HepG2 (cell line): ENCODE data around the gene PLXND1. TPM values are rescaled to one million over a fixed set of nuclear protein-coding genes. Genes with fewer than 3 reads are reported as not detected.
A peak's percentile ranks its signal among the peaks of the same experiment; 100 is the strongest.
"Not testable (repeated sequence)": the region's sequence is repeated elsewhere in the genome, so short reads cannot be mapped to it uniquely, and the experiment has no call there.

Source experiments
- ATAC-seq: fragments of 200-7000 bp; cut with Tn5 transposase; 3 replicates; pipeline ENCODE4 v1.9.1; 2020; ENCODE audit warnings: mild to moderate bottlenecking, moderate library complexity
- BruUV-seq: library from RNA; stranded (reverse); fragments of 400-500 nt; replicated peaks from 2 replicates; lab custom pipeline; 2021; lab: Mats Ljungman, UMichigan
- CTCF ChIA-PET: fragments of 300-600 bp; formaldehyde crosslinking; extraction: SDS; loops from one replicate; lab custom pipeline; 2021; ENCODE audit warnings: low total read pairs, inconsistent platforms, low intra/inter-chr PET ratio; lab: Yijun Ruan, JAX
- POLR2A ChIA-PET: fragments of 350-600 bp; sonication (Branson Sonifier 250); formaldehyde crosslinking; loops from one replicate; lab custom pipeline; 2020; ENCODE audit warnings: antibody characterized with exemption, inconsistent platforms; lab: Yijun Ruan, JAX
- DNase-seq: peaks from one replicate; pipeline ENCODE4 v3.0.0-alpha.2; 2015; ENCODE audit warnings: low spot score
- FAIRE-seq: peaks from 3 replicates; lab custom pipeline; 2011; peaks lifted over from hg19 to GRCh38; lab: Jason Lieb, UNC
- H2AFZ ChIP-seq: one replicate; pipeline ENCODE4 v1.6.1; 2011; ENCODE audit warnings: low read length, inconsistent platforms
- H3K27ac ChIP-seq: fragments of 300-600 bp; 3 replicates; pipeline ENCODE4 v1.8.0; 2011; ENCODE audit warnings: mixed run types, mild to moderate bottlenecking, mixed read lengths, low read length, inconsistent platforms; ENCODE audit not compliant: insufficient read depth; ENCODE audit errors: extremely low read length
- H3K27me3 ChIP-seq, 2 experiments: fragments of 200-600 bp in 1 of 2; 2 replicates in 1 of 2; 3 replicates in 1 of 2; pipeline versions ENCODE4 v1.6.0 to v1.8.0; 2011; ENCODE audit warnings: low read length in 2 of 2, mild to moderate bottlenecking in 2 of 2, moderate library complexity in 2 of 2, inconsistent platforms in 1 of 2; ENCODE audit not compliant: insufficient read depth in 2 of 2, control insufficient read depth in 1 of 2
- H3K36me3 ChIP-seq, 2 experiments: fragments of 200-600 bp in 1 of 2; replicated peaks in 1 of 2; 2 replicates in 1 of 2; 3 replicates in 1 of 2; pipeline versions ENCODE4 v1.5.1 to v1.8.0; 2011; ENCODE audit warnings: low read length in 2 of 2, inconsistent platforms in 1 of 2; ENCODE audit not compliant: insufficient read depth in 2 of 2, control insufficient read depth in 1 of 2
- H3K4me1 ChIP-seq: 2 replicates; pipeline ENCODE4 v1.5.1; 2012; ENCODE audit warnings: low read length, inconsistent platforms; ENCODE audit not compliant: insufficient read depth
- H3K4me2 ChIP-seq: 2 replicates; pipeline ENCODE4 v1.6.0; 2011; ENCODE audit warnings: low read depth, low read length, inconsistent platforms
- H3K4me3 ChIP-seq, 3 experiments: fragments of 200-600 bp in 1 of 3; sonication (generic), shearing (Covaris generic) in 1 of 3; replicated peaks in 1 of 3; 2 replicates each; pipeline ENCODE4 v1.5.1; 2011 to 2016; ENCODE audit warnings: low read length in 3 of 3, inconsistent platforms in 2 of 3, low read depth in 2 of 3, mild to moderate bottlenecking in 2 of 3, control low read depth in 1 of 3, mixed read lengths in 1 of 3; ENCODE audit not compliant: insufficient read depth in 1 of 3
- H3K79me2 ChIP-seq: one replicate; pipeline ENCODE4 v1.6.1; 2011; ENCODE audit warnings: low read length, inconsistent platforms; ENCODE audit not compliant: insufficient read depth
- H3K9ac ChIP-seq: 2 replicates; pipeline ENCODE4 v1.6.0; 2011; ENCODE audit warnings: mild to moderate bottlenecking, low read depth, low read length, inconsistent platforms; ENCODE audit not compliant: insufficient read depth
- H3K9me3 ChIP-seq: 2 replicates; pipeline ENCODE4 v1.5.1; 2012; ENCODE audit warnings: mild to moderate bottlenecking, low read length
- H4K20me1 ChIP-seq: 2 replicates; pipeline ENCODE4 v1.6.0; 2011; ENCODE audit warnings: inconsistent platforms, mild to moderate bottlenecking, low read length, moderate library complexity; ENCODE audit not compliant: insufficient read depth
- CTCF ChIP-seq: sonication (generic); formaldehyde crosslinking; IDR thresholded peaks from 2 replicates; pipeline ENCODE4 v1.5.0; 2020; ENCODE audit warnings: mild to moderate bottlenecking, missing genetic modification reagents, moderate library complexity
- HDAC1 ChIP-seq: sonication (generic); formaldehyde crosslinking; IDR thresholded peaks from 2 replicates; pipeline ENCODE4 v1.5.1; 2020; ENCODE audit warnings: mild to moderate bottlenecking, missing genetic modification reagents
- HIC2 ChIP-seq: sonication (generic); formaldehyde crosslinking; IDR thresholded peaks from 2 replicates; pipeline ENCODE4 v1.9.0; 2022; ENCODE audit warnings: low read depth, missing genetic modification reagents
- HNRNPL ChIP-seq: fragments of 200-400 bp; formaldehyde crosslinking; IDR thresholded peaks from 2 replicates; pipeline ENCODE4 v1.6.1; 2017; ENCODE audit warnings: mild to moderate bottlenecking, low read depth, low read length
- PHF21A ChIP-seq: sonication (generic); formaldehyde crosslinking; IDR thresholded peaks from 2 replicates; pipeline ENCODE4 v1.5.0; 2020; ENCODE audit warnings: mild to moderate bottlenecking, missing genetic modification reagents
- TBX2 ChIP-seq: sonication (generic); formaldehyde crosslinking; IDR thresholded peaks from 2 replicates; pipeline ENCODE4 v1.5.0; 2020; ENCODE audit warnings: missing genetic modification reagents, mild to moderate bottlenecking, borderline replicate concordance
- ZIK1 ChIP-seq: sonication (generic); formaldehyde crosslinking; IDR thresholded peaks from 2 replicates; pipeline ENCODE4 v1.5.0; 2020; ENCODE audit warnings: mild to moderate bottlenecking, low read depth, missing genetic modification reagents, borderline replicate concordance
- WGBS: methylation state at CpG from one replicate; pipeline ENCODE4 v1.1.6; 2017; ENCODE audit warnings: low lambda C conversion rate; 5-methylcytosine and 5-hydroxymethylcytosine counted together
- in situ Hi-C: cut with HindIII; loops from 2 replicates; pipeline ENCODE4 v1.10.0; 2017; ENCODE audit warnings: low pct_unique_long_range_greater_than_20kb; ENCODE audit not compliant: extremely low pct_ligation_motif_present
- intact Hi-C: fragments of 100-400 bp; cut with micrococcal nuclease; formaldehyde crosslinking; loops from one replicate; pipeline ENCODE4 v1.10.0; 2022; ENCODE audit not compliant: unreplicated experiment
- polyA plus RNA-seq, 8 experiments: library from polyadenylated mRNA; depleted of rRNA in 3 of 8; stranded (reverse) in 7 of 8; unstranded in 1 of 8; fragments of >200 nt; fragmentation: Illumina TruSeq in 4 of 8; extraction: Trizol in 4 of 8; gene quantifications; 2 replicates each; pipeline versions ENCODE4 v1.2.1 to v1.2.3, GENCODE V29; 2011 to 2016; ENCODE audit warnings: low read depth in 4 of 8, missing spikeins in 1 of 8, mixed read lengths in 1 of 8; ENCODE audit not compliant: insufficient read depth in 1 of 8
- total RNA-seq, 5 experiments: library from RNA; depleted of rRNA; stranded (reverse); fragments of >200 nt; fragmentation: Illumina TruSeq; extraction: Trizol; gene quantifications; 2 replicates each; pipeline ENCODE4 v1.2.3, GENCODE V29; 2016; ENCODE audit warnings: low read depth in 1 of 5
- TF ChIP-seq, protein P1 (sequence below): sonication (generic); formaldehyde crosslinking; conservative IDR thresholded peaks from 2 replicates; pipeline ENCODE4 v1.4.0; 2020; ENCODE audit warnings: missing genetic modification reagents
- TF ChIP-seq, protein P2 (sequence below): sonication (generic); formaldehyde crosslinking; IDR thresholded peaks from 2 replicates; pipeline ENCODE4 v1.9.0; 2022; ENCODE audit warnings: missing genetic modification reagents, mild to moderate bottlenecking, borderline replicate concordance
- TF ChIP-seq, protein P3 (sequence below): sonication (generic); formaldehyde crosslinking; IDR thresholded peaks from 2 replicates; pipeline ENCODE4 v1.4.0; 2020; ENCODE audit warnings: mild to moderate bottlenecking, missing genetic modification reagents

The PLXND1 gene
- total and polyA plus RNA-seq, 2 of the 13 experiments (the other 11 are each of a cell fraction or from before 2014, with no cell fraction given) = 15.9 to 42.0 TPM

- TF ChIP-seq, protein P1, sequence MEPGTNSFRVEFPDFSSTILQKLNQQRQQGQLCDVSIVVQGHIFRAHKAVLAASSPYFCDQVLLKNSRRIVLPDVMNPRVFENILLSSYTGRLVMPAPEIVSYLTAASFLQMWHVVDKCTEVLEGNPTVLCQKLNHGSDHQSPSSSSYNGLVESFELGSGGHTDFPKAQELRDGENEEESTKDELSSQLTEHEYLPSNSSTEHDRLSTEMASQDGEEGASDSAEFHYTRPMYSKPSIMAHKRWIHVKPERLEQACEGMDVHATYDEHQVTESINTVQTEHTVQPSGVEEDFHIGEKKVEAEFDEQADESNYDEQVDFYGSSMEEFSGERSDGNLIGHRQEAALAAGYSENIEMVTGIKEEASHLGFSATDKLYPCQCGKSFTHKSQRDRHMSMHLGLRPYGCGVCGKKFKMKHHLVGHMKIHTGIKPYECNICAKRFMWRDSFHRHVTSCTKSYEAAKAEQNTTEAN (CRISPR knock-in tag) = 0 out of 2 replicates have a peak, but pooled peaks have one; percentile 21
- TF ChIP-seq HNRNPL = 0 out of 2 replicates have a peak, but pooled peaks have one; percentile 15
- TF ChIP-seq TBX2 = peak; percentile 13; the same call in 1 of the 2 replicates
- peak; percentile 29; the same call in 1 of the 2 replicates for TF ChIP-seq CTCF (CRISPR knock-in tag)
- 0 out of 2 replicates have a peak, but pooled peaks have one; percentile 13 for TF ChIP-seq ZIK1 (CRISPR knock-in tag)
Observed at GRCh38 chr3:129515821-129516432, 90.5 kb downstream of the PLXND1 start (continued).

DNA sequence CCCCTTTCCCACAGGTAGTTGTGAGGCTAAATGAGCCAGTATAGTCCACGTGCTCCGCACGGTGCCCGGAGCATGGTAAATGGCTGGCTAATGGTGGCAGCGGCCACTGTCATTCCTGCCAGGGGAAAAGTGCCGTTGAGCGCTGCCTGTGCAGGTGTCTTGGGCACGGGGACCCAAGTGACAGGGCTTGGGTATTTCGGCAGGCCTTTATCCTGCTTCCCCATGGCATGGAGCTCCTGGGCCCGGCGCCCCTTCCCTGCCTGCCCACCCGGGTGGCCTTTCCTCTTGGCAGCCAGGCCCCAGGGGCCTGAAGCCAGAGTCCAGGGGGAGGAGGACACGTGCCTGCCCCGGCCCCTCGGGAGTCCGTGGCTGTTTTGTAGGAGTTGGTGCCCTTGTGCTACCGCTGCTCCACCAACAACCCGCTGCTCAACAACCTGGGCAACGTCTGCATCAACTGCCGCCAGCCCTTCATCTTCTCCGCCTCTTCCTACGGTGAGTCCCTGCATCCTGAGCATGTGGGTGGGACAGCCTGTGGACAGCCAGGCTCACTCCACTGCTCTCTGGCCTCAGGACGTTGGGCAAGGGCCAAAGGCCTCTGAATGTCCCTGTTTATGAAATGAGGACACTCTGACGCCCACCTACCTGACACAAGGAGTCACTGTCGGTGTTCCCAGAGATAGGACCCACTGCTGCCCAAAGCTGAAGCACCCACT lies 91.2 kb downstream of the PLXND1 start:
- H3K9me3 ChIP-seq, H3K9ac ChIP-seq, in situ Hi-C loops, POLR2A ChIA-PET, H4K20me1 ChIP-seq, CTCF ChIA-PET, H3K27me3 ChIP-seq, H3K79me2 ChIP-seq, BruUV-seq, H2AFZ ChIP-seq, intact Hi-C loops, H3K36me3 ChIP-seq, H3K4me3 ChIP-seq: not testable (repeated sequence)
- WGBS = 96% methylated on average over 9 of the region's 25 CpGs
- Histone ChIP-seq H3K27ac (peak overlapping the region; percentile 55), H3K4me1 (peaks cover 48% of the 10 kb centered on the region), H3K4me2 (0 out of 2 replicates have a peak overlapping the region, but pooled peaks have one; percentile 27)
- DNase-seq (peak; percentile 79), ATAC-seq (peak; percentile 89), FAIRE-seq (peak; percentile 99)
- TF ChIP-seq, protein P2, sequence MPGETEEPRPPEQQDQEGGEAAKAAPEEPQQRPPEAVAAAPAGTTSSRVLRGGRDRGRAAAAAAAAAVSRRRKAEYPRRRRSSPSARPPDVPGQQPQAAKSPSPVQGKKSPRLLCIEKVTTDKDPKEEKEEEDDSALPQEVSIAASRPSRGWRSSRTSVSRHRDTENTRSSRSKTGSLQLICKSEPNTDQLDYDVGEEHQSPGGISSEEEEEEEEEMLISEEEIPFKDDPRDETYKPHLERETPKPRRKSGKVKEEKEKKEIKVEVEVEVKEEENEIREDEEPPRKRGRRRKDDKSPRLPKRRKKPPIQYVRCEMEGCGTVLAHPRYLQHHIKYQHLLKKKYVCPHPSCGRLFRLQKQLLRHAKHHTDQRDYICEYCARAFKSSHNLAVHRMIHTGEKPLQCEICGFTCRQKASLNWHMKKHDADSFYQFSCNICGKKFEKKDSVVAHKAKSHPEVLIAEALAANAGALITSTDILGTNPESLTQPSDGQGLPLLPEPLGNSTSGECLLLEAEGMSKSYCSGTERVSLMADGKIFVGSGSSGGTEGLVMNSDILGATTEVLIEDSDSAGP = peak; percentile 49; the same call in 1 of the 2 replicates
- TF ChIP-seq HDAC1 (CRISPR knock-in tag) (0 out of 2 replicates have a peak, but pooled peaks have one; percentile 46), PHF21A (CRISPR knock-in tag) (peak; percentile 40; the same call in 1 of the 2 replicates), HIC2 (CRISPR knock-in tag) (peak; percentile 43; the same call in 1 of the 2 replicates)
- TF ChIP-seq, protein P3, sequence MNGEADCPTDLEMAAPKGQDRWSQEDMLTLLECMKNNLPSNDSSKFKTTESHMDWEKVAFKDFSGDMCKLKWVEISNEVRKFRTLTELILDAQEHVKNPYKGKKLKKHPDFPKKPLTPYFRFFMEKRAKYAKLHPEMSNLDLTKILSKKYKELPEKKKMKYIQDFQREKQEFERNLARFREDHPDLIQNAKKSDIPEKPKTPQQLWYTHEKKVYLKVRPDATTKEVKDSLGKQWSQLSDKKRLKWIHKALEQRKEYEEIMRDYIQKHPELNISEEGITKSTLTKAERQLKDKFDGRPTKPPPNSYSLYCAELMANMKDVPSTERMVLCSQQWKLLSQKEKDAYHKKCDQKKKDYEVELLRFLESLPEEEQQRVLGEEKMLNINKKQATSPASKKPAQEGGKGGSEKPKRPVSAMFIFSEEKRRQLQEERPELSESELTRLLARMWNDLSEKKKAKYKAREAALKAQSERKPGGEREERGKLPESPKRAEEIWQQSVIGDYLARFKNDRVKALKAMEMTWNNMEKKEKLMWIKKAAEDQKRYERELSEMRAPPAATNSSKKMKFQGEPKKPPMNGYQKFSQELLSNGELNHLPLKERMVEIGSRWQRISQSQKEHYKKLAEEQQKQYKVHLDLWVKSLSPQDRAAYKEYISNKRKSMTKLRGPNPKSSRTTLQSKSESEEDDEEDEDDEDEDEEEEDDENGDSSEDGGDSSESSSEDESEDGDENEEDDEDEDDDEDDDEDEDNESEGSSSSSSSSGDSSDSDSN (CRISPR knock-in tag) = peak; percentile 45; the same call in 1 of the 2 replicates
